Head of caudate nucleus (tissue), 42 donors: ENCODE results near the gene SMAD6.

Experiments
- DNase-seq, 42 donors: peaks; one replicate each; pipeline versions ENCODE4 v3.0.0 to v3.0.0-alpha.2; 2020 to 2021; ENCODE audit warnings: mixed read lengths in 7 of 42
- intact Hi-C: fragments of 100-400 bp; cut with DNase I; formaldehyde crosslinking; loops from one replicate; pipeline ENCODE4 v1.15.0; 2022

SMAD6 gene

GRCh38 chr15:66700412-66700801 lies 1.6 kb upstream of the SMAD6 start:
- intact Hi-C loops, result loop anchor here (10.0 kb wide), 2 partner anchors 74 to 86 kb away; no protein-coding TSS in a partner anchor
- DNase-seq, result peak in 1 of 42 donors; percentile 1

GRCh38 chr15:66700802-66701421 lies 1.1 kb upstream of the SMAD6 start:
- intact Hi-C loops, result loop anchor here (10.0 kb wide), 2 partner anchors 74 to 86 kb away; no protein-coding TSS in a partner anchor
- DNase-seq, result peak; percentile 62 to 93 (median 83)

GRCh38 chr15:66701422-66702034 lies 508 bp upstream of the SMAD6 start:
- DNase-seq, result peak in 5 of 42 donors; percentile 6 to 49 (median 19)
- intact Hi-C loops, result loop anchor here (10.0 kb wide), 2 partner anchors 73 to 87 kb away; no protein-coding TSS in a partner anchor

GRCh38 chr15:66702787-66703539 lies 927 bp downstream of the SMAD6 start:
- intact Hi-C loops, result loop anchor here (10.0 kb wide), 2 partner anchors 72 to 88 kb away; no protein-coding TSS in a partner anchor

GRCh38 chr15:66703540-66703941 lies 1.5 kb downstream of the SMAD6 start:
- peak in 8 of 42 donors; percentile 9 to 51 (median 28) for DNase-seq
- intact Hi-C loops, result loop anchor here (10.0 kb wide), 2 partner anchors 71 to 89 kb away; no protein-coding TSS in a partner anchor

More at GRCh38 chr15:66702787-66703539, 927 bp downstream of the SMAD6 start:
- DNase-seq, result no peak

- intact Hi-C loops, result loop anchor here (10.0 kb wide), 2 partner anchors 71 to 89 kb away; no protein-coding TSS in a partner anchor
- DNase-seq, result no peak
Measured at GRCh38 chr15:66704019-66704802, 2.2 kb downstream of the SMAD6 start.

- DNase-seq, result no peak
- intact Hi-C loops, result loop anchor here (10.0 kb wide), 2 partner anchors 70 to 90 kb away; no protein-coding TSS in a partner anchor
Measured at GRCh38 chr15:66704803-66705153, 2.7 kb downstream of the SMAD6 start.

- intact Hi-C loops, result loop anchor here (10.0 kb wide), 2 partner anchors 69 to 91 kb away; no protein-coding TSS in a partner anchor
- no peak for DNase-seq
Measured at GRCh38 chr15:66705277-66706146, 3.5 kb downstream of the SMAD6 start.

- intact Hi-C loops, result loop anchor here (10.0 kb wide), 2 partner anchors 69 to 91 kb away; no protein-coding TSS in a partner anchor
- no peak for DNase-seq
Measured at GRCh38 chr15:66706225-66706732, 4.2 kb downstream of the SMAD6 start.

- intact Hi-C loops, result loop anchor here (10.0 kb wide), 2 partner anchors 68 to 92 kb away; no protein-coding TSS in a partner anchor
- DNase-seq, result no peak
Measured at GRCh38 chr15:66706840-66707239, 4.8 kb downstream of the SMAD6 start.

- intact Hi-C loops, result loop anchor here (10.0 kb wide), 2 partner anchors 67 to 93 kb away; no protein-coding TSS in a partner anchor
Measured at GRCh38 chr15:66707310-66708082, 5.5 kb downstream of the SMAD6 start.

GRCh38 chr15:66708389-66708788 lies 6.4 kb downstream of the SMAD6 start:
- DNase-seq, result no peak
- intact Hi-C loops, result loop anchor here (10.0 kb wide), 2 partner anchors 66 to 94 kb away; no protein-coding TSS in a partner anchor

More at GRCh38 chr15:66707310-66708082, 5.5 kb downstream of the SMAD6 start:
- peak in 3 of 42 donors; percentile 13 to 40 (median 26) for DNase-seq

- DNase-seq, result no peak
- intact Hi-C loops, result loop anchor here (10.0 kb wide), 2 partner anchors 65 to 95 kb away; no protein-coding TSS in a partner anchor
Measured at GRCh38 chr15:66709884-66710283, 7.8 kb downstream of the SMAD6 start.

- intact Hi-C loops, result no loop called here
- no peak for DNase-seq
Measured at GRCh38 chr15:66711260-66711659, 9.2 kb downstream of the SMAD6 start.

GRCh38 chr15:66711862-66712261 lies 9.8 kb downstream of the SMAD6 start:
- no peak for DNase-seq
- intact Hi-C loops, result no loop called here

- intact Hi-C loops, result no loop called here
- no peak for DNase-seq
Measured at GRCh38 chr15:66713843-66714508, 11.9 kb downstream of the SMAD6 start.
